Mesendoderm (in vitro differentiated cells): ENCODE data around the gene RPAP2.
"Not testable (repeated sequence)": the region's sequence is repeated elsewhere in the genome, so short reads cannot be mapped to it uniquely, and the experiment has no call there.

ENCODE experiments used
- DNase-seq: peaks from one replicate; pipeline ENCODE4 v3.0.0; 2013
- H2AK5ac ChIP-seq: 2 replicates; pipeline ENCODE4 v1.6.1; 2013; ENCODE audit warnings: low read length, inconsistent platforms
- H2BK120ac ChIP-seq: 2 replicates; pipeline ENCODE4 v1.6.1; 2013; ENCODE audit warnings: low read depth, mild to moderate bottlenecking, low read length, moderate library complexity, mixed read lengths
- H2BK15ac ChIP-seq: replicated peaks from 2 replicates; pipeline ENCODE4 v1.6.1; 2013; ENCODE audit warnings: low read depth, mild to moderate bottlenecking, moderate library complexity
- H2BK5ac ChIP-seq: 2 replicates; pipeline ENCODE4 v1.6.1; 2013; ENCODE audit warnings: low read length, inconsistent platforms
- H3K18ac ChIP-seq: 2 replicates; pipeline ENCODE4 v1.6.1; 2013; ENCODE audit warnings: mild to moderate bottlenecking, low read length, mixed read lengths
- H3K23ac ChIP-seq: one replicate; pipeline ENCODE4 v1.6.1; 2013; ENCODE audit warnings: low read length
- H3K27ac ChIP-seq: 2 replicates; pipeline ENCODE4 v1.5.1; 2013; ENCODE audit warnings: low read depth, mild to moderate bottlenecking, inconsistent platforms, low read length, moderate library complexity
- H3K27me3 ChIP-seq: 2 replicates; pipeline ENCODE4 v1.6.1; 2013; ENCODE audit warnings: low read length, control low read depth, mild to moderate bottlenecking, inconsistent platforms; ENCODE audit not compliant: insufficient read depth, poor library complexity
- H3K36me3 ChIP-seq: 2 replicates; pipeline ENCODE4 v1.6.1; 2013; ENCODE audit warnings: low read length, inconsistent platforms; ENCODE audit not compliant: control insufficient read depth, insufficient read depth
- H3K4ac ChIP-seq: one replicate; pipeline ENCODE4 v1.6.1; 2013; ENCODE audit warnings: low read depth, mild to moderate bottlenecking, low read length, moderate library complexity
- H3K4me1 ChIP-seq: 2 replicates; pipeline ENCODE4 v1.6.1; 2013; ENCODE audit warnings: low read depth, low read length, inconsistent platforms; ENCODE audit not compliant: control insufficient read depth
- H3K4me2 ChIP-seq: 2 replicates; pipeline ENCODE4 v1.6.1; 2013; ENCODE audit warnings: low read length
- H3K4me3 ChIP-seq: 2 replicates; pipeline ENCODE4 v1.5.1; 2013; ENCODE audit warnings: mild to moderate bottlenecking, low read length
- H3K56ac ChIP-seq: one replicate; pipeline ENCODE4 v1.6.1; 2013; ENCODE audit warnings: low read length
- H3K79me1 ChIP-seq: 2 replicates; pipeline ENCODE4 v1.6.1; 2013; ENCODE audit warnings: low read length, inconsistent platforms
- H3K79me2 ChIP-seq: 2 replicates; pipeline ENCODE4 v1.6.1; 2013; ENCODE audit warnings: mild to moderate bottlenecking, low read length; ENCODE audit not compliant: control insufficient read depth, insufficient read depth
- H3K9ac ChIP-seq: 2 replicates; pipeline ENCODE4 v1.6.1; 2013; ENCODE audit warnings: low read length, inconsistent platforms
- H4K5ac ChIP-seq: one replicate; pipeline ENCODE4 v1.6.1; 2013; ENCODE audit warnings: low read length
- H4K8ac ChIP-seq: one replicate; pipeline ENCODE4 v1.6.1; 2013; ENCODE audit warnings: low read depth, mild to moderate bottlenecking, control low read depth, low read length, moderate library complexity
- WGBS: extraction: QIAGEN DNeasy Blood & Tissue Kit; methylation state at CpG from one replicate; pipeline ENCODE4 v1.1.7; 2013; ENCODE audit warnings: low lambda C conversion rate, missing lambda C conversion rate; ENCODE audit not compliant: insufficient coverage; ENCODE audit errors: extremely low coverage; 5-methylcytosine and 5-hydroxymethylcytosine counted together

Gene RPAP2

DNA sequence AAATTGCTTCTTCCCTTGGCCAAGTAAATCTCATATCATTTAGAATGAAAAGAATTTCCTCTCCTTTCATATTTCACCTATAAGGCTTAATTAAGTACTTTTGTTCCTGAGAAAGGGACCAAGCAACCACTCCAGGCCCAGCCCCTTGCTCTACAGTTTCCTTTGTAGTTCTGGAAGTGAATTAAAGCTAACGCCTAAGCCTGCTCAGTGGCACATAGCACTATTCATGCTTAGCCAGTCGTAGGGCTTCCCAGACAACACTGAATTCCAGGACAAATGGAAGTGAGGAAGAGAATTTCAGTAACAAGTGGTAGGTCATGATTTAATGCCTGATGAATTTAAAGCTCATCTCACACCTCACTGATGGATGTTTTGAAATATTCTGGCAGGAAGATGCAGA is 73.3 kb downstream of the RPAP2 start:
- Histone ChIP-seq H3K4me1 (no peaks in the 10 kb centered on the region), H3K79me2 (no peaks in the 10 kb centered on the region), H3K23ac (no peak overlapping the region), H4K5ac (no peak overlapping the region), H3K56ac (no peak overlapping the region), H3K4me2 (no peak overlapping the region), H2AK5ac (no peak overlapping the region), H3K27me3 (no peaks in the 10 kb centered on the region), H2BK5ac (no peak overlapping the region), H2BK120ac (no peak overlapping the region), H3K36me3 (no peaks in the 10 kb centered on the region), H3K4me3 (no peak overlapping the region), H3K27ac (no peak overlapping the region), H3K4ac (no peak overlapping the region), H3K18ac (no peak overlapping the region), H2BK15ac (no peak overlapping the region), H4K8ac (no peak overlapping the region), H3K9ac (no peak overlapping the region), H3K79me1 (no peaks in the 10 kb centered on the region)
- peak; percentile 69 for DNase-seq
- no CpG with 5 or more reads among the region's 2 CpGs for WGBS

DNA sequence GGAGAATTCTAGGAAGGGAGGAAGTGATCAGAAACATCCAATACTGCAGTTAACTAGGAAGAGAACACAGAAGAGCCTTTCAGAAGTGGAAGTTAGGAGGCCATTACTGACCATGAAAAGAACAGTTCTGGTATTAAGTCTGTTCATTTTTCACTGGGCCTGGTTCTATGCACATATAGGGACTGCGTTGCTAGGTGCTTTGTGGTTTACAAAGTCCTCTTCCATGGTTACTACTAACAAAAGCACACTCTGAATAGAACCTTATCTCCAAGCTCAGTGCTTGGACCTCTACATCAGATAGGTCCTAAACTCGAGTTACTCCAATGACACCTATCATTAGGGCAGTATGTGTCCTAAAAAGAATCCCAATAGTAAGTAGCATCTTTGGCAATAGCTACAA is 75.4 kb downstream of the RPAP2 start:
- Histone ChIP-seq H4K8ac (no peak overlapping the region), H3K79me1 (no peaks in the 10 kb centered on the region), H3K36me3 (no peaks in the 10 kb centered on the region), H3K79me2 (no peaks in the 10 kb centered on the region), H3K4ac (no peak overlapping the region), H2BK120ac (no peak overlapping the region), H3K23ac (no peak overlapping the region), H3K56ac (no peak overlapping the region), H3K4me3 (no peak overlapping the region), H2BK5ac (no peak overlapping the region), H3K4me1 (no peaks in the 10 kb centered on the region), H2BK15ac (no peak overlapping the region), H3K27ac (no peak overlapping the region), H3K9ac (no peak overlapping the region), H3K27me3 (no peaks in the 10 kb centered on the region), H3K4me2 (no peak overlapping the region), H3K18ac (no peak overlapping the region), H4K5ac (no peak overlapping the region), H2AK5ac (no peak overlapping the region)
- WGBS: no CpG with 5 or more reads among the region's 2 CpGs
- DNase-seq: no peak

DNA sequence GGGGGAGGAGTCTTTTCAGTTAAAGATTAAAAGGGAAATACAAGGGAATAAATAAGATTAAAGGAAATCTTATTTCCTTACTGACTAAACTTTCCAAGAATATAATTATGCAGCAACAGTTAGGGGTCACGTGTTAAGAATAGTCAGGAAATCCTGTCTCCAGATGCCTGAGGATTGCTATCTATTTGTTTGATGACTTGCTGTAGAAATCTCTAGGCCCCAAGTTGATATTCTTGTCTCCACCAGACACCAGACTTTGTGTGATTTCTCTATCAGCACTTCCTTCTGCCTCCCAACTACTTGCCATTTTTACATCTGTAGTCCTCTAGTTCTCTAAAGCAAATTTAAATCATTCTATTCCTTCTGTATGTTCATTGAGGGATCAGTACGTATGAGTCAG is 77.5 kb downstream of the RPAP2 start:
- H3K4me1 ChIP-seq: no peaks in the 10 kb centered on the region
- H3K27me3 ChIP-seq: no peaks in the 10 kb centered on the region
- no peak overlapping the region for H3K23ac ChIP-seq
- H2BK15ac ChIP-seq: no peak overlapping the region
- no peak overlapping the region for H3K4me3 ChIP-seq
- no peak overlapping the region for H3K18ac ChIP-seq
- H3K79me2 ChIP-seq: no peaks in the 10 kb centered on the region
- no peaks in the 10 kb centered on the region for H3K36me3 ChIP-seq
- no peak overlapping the region for H3K4me2 ChIP-seq
- H3K9ac ChIP-seq: no peak overlapping the region
- no peak overlapping the region for H4K5ac ChIP-seq
- H3K4ac ChIP-seq: no peak overlapping the region
- no peak overlapping the region for H2BK5ac ChIP-seq
- H3K56ac ChIP-seq: no peak overlapping the region
- DNase-seq: no peak
- WGBS: no CpG with 5 or more reads among the region's 2 CpGs
- H4K8ac ChIP-seq: no peak overlapping the region
- no peak overlapping the region for H2BK120ac ChIP-seq
- H2AK5ac ChIP-seq: no peak overlapping the region
- H3K27ac ChIP-seq: no peak overlapping the region
- H3K79me1 ChIP-seq: no peaks in the 10 kb centered on the region

DNA sequence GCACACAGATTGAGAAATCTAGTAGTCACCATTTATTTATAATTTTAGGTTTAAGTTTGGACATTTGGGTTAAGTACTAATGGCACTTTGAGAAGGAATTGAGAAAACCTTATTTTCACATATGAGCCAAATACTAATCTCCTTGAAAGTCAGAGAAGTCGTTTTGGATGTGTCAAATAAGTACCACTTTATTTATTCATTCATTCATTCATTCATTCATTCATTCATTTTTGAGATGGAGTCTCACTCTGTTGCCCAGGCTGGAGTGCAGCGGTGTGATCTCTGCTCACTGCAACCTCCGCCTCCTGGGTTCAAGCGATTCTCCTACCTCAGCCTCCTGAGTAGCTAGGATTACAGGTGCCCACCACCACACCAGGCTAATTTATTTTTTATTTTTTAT is 79.1 kb downstream of the RPAP2 start:
- not testable (repeated sequence) for H3K56ac ChIP-seq, H3K23ac ChIP-seq, DNase-seq, H3K18ac ChIP-seq, H3K4ac ChIP-seq, H3K9ac ChIP-seq, H2BK15ac ChIP-seq, H3K27me3 ChIP-seq, H3K79me2 ChIP-seq, H3K4me1 ChIP-seq, H3K4me3 ChIP-seq, H2BK5ac ChIP-seq, H3K79me1 ChIP-seq, H2AK5ac ChIP-seq, H4K8ac ChIP-seq, H2BK120ac ChIP-seq, H3K27ac ChIP-seq, H4K5ac ChIP-seq, H3K36me3 ChIP-seq, H3K4me2 ChIP-seq
- no CpG with 5 or more reads among the region's 4 CpGs for WGBS

DNA sequence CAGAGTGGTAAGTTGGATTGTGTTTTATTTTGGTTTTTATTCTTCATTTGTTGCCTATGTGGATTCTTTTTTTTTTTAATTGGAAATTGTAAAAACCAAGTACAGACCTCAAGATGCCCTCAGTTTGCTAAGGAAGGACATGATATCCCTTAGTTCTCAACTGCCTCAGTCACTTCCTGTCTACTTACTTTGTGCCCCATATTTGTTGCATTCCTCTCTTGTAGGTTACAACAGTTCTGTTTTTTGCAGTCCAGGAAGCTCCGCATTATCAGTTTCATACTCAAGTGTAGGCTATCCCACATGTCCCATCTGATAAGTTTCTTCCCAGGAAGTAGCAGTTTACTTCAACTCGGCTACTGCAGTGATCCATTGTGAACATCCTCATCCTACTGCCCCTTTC is 82.0 kb downstream of the RPAP2 start:
- WGBS: no CpG with 5 or more reads among the region's 2 CpGs
- no peak overlapping the region for H3K56ac ChIP-seq
- no peak overlapping the region for H3K4ac ChIP-seq
- H3K4me2 ChIP-seq: no peak overlapping the region
- H2BK5ac ChIP-seq: no peak overlapping the region
- no peak overlapping the region for H3K18ac ChIP-seq
- H2BK15ac ChIP-seq: no peak overlapping the region
- no peaks in the 10 kb centered on the region for H3K36me3 ChIP-seq
- no peak overlapping the region for H3K23ac ChIP-seq
- H3K27me3 ChIP-seq: no peaks in the 10 kb centered on the region
- H3K4me3 ChIP-seq: no peak overlapping the region
- no peak overlapping the region for H3K9ac ChIP-seq
- H4K5ac ChIP-seq: no peak overlapping the region
- H2BK120ac ChIP-seq: no peak overlapping the region
- no peak overlapping the region for H3K27ac ChIP-seq
- no peak overlapping the region for H4K8ac ChIP-seq
- no peaks in the 10 kb centered on the region for H3K79me2 ChIP-seq
- no peak for DNase-seq
- no peak overlapping the region for H2AK5ac ChIP-seq
- H3K4me1 ChIP-seq: no peaks in the 10 kb centered on the region
- H3K79me1 ChIP-seq: no peaks in the 10 kb centered on the region

DNA sequence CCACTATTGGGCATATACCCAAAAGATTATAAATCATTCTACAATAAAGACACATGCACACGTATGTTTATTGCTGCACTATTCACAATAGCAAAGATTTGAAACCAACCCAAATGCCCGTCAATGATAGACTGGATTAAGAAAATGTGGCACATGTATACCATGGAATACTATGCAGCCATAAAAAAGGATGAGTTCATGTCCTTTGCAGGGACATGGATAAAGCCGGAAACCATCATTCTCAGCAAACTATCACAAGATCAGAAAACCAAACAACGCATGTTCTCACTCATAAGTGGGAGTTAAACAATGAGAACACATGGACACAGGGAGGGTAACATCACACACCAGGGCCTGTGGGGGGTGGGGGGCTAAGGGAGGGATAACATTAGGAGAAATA is 95.1 kb downstream of the RPAP2 start:
- H3K23ac ChIP-seq, H3K56ac ChIP-seq, H2BK5ac ChIP-seq, H3K4me1 ChIP-seq, H3K36me3 ChIP-seq, H4K5ac ChIP-seq, H3K27ac ChIP-seq, H3K27me3 ChIP-seq, H2BK120ac ChIP-seq, DNase-seq, H3K79me1 ChIP-seq, H3K9ac ChIP-seq, H4K8ac ChIP-seq, H3K18ac ChIP-seq, H3K4me3 ChIP-seq, H3K4ac ChIP-seq, H2BK15ac ChIP-seq, H3K79me2 ChIP-seq, H2AK5ac ChIP-seq, H3K4me2 ChIP-seq: not testable (repeated sequence)
- no CpG with 5 or more reads among the region's 4 CpGs for WGBS
